ENCODE measurements around the gene SCUBE1. TPM values are rescaled to one million over a fixed set of nuclear protein-coding genes. Genes with fewer than 3 reads are reported as not detected.
A peak's percentile ranks its signal among the peaks of the same experiment; 100 is the strongest.

The SCUBE1 gene
- total and polyA plus RNA-seq, 2 of the 8 experiments (the other 6 are each of a cell fraction or from before 2014, with no cell fraction given), result 2.3 to 4.9 TPM

DNA sequence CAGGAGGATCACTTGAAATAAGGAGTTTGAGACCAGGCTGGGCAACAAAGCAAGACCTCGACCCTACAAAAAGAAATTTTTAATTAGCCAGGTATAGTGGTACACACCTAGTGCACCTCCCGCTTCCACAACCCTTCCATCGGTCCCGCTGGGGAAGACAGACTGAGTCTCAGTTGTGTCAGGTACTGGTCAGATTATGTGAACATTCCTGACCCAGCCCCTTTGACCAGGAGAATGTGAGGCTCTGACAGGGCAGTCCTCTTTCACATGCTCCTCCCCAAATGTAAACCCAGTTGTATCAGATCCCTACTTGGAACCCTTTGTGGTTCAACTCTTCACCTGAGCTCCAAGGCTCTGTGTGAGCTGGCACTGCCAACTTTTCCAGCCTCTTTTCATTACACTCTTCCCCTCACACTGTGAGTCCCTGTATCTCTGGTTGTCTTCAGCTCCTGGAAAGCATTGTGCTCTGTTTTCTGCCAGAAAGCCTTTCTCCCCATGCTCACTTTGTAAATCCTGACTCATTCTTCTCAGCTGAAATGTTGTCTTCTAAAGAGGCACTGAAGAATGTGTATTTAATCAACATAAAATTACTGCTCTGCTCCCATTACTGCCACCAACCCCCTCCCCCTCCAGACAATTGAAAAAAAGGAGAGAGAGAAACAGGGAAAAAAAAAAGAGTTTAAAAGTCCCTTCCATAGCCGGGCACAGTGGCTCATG lies 154.2 kb downstream of the SCUBE1 start:
- H3K27ac ChIP-seq (ENCODE audit: low read depth, low read length), result no peak overlapping the region
- H3K36me3 ChIP-seq (ENCODE audit: control insufficient read depth in 2 of 4, insufficient read depth in 4 of 4, low read length in 3 of 4), result no peaks in the 10 kb centered on the region
- FAIRE-seq (no peak), DNase-seq (ENCODE audit: low read depth in 1 of 2, low spot score in 2 of 2) (no peak)
- no peak overlapping the region for H3K56ac ChIP-seq (replicated peaks; ENCODE audit: insufficient read length, low read depth, low read length)
- no peak overlapping the region for H2BK20ac ChIP-seq (ENCODE audit: low read length)
- H4K91ac ChIP-seq (replicated peaks; ENCODE audit: insufficient read length, low read length), result peak overlapping the region; percentile 16
- 89% methylated on average over 5 of the region's 5 CpGs; no CpG with 5 or more reads in 1 of the 2 experiments for WGBS, 2 experiments (ENCODE audit: extremely low coverage in 1 of 2, insufficient coverage in 1 of 2, insufficient read length in 1 of 2, insufficient replicate concordance in 2 of 2, low coverage in 1 of 2, low lambda C conversion rate in 2 of 2, missing lambda C conversion rate in 1 of 2)
- no peak overlapping the region for H3K9ac ChIP-seq (replicated peaks in 1 of 4; ENCODE audit: extremely low read depth in 1 of 4, low read depth in 3 of 4, low read length in 3 of 4)
- H3K4me3 ChIP-seq (ENCODE audit: extremely low read depth in 1 of 4, insufficient read depth in 2 of 4, low read depth in 3 of 4, low read length in 4 of 4), result no peak overlapping the region
- H3K9me3 ChIP-seq (ENCODE audit: insufficient read depth in 2 of 2, low read depth in 1 of 2, low read length in 1 of 2), result no peaks in the 10 kb centered on the region
- H3K4me1 ChIP-seq (replicated peaks in 1 of 4; ENCODE audit: control insufficient read depth in 3 of 4, insufficient read depth in 4 of 4, low read length in 3 of 4), result peaks cover 0 to 14% (median 5%) of the 10 kb centered on the region in 4 experiments; a peak in 4 of 7 replicates
- peaks cover 7% of the 10 kb centered on the region; the same call in 1 of the 2 replicates for H3K23me2 ChIP-seq (ENCODE audit: low read depth, low read length)
- H3K27me3 ChIP-seq (replicated peaks in 1 of 4; ENCODE audit: control insufficient read depth in 3 of 4, extremely low read depth in 1 of 4, insufficient read depth in 3 of 4, low read length in 3 of 4), result no peaks in the 10 kb centered on the region; a peak in 1 of 7 replicates
- no peak overlapping the region; the same call in 1 of the 2 replicates for H2BK5ac ChIP-seq (ENCODE audit: low read depth, low read length)
- H3K4me2 ChIP-seq (ENCODE audit: insufficient read depth in 1 of 2, low read depth in 2 of 2, low read length in 2 of 2), result no peak overlapping the region
- ChIA-PET POLR2A (ENCODE audit: partially characterized antibody) (interaction anchor here (0.7 kb wide), 1 partner anchor 166 kb away, joined by 4 read pairs; no protein-coding TSS in a partner anchor), CTCF (ENCODE audit: partially characterized antibody) (interaction anchor here (0.7 to 12.4 kb wide), 5 partner anchors 14 to 224 kb away, joined by 3 to 104 read pairs (median 6); no protein-coding TSS in a partner anchor)
- H4K20me1 ChIP-seq (replicated peaks in 1 of 2; ENCODE audit: control insufficient read depth in 1 of 2, insufficient read depth in 2 of 2, low read length in 2 of 2), result peaks cover 0 to 4% of the 10 kb centered on the region in 2 experiments
- peaks cover 0 to 21% of the 10 kb centered on the region in 2 experiments; a peak in 2 of 4 replicates for H3K79me2 ChIP-seq (ENCODE audit: control insufficient read depth in 1 of 2, insufficient read depth in 2 of 2, low read length in 2 of 2)
- H2AK5ac ChIP-seq (ENCODE audit: low read depth, low read length), result no peak overlapping the region
- peak overlapping the region; percentile 12; the same call in 1 of the 2 replicates for H2AFZ ChIP-seq (ENCODE audit: low read length)
- H2BK15ac ChIP-seq (ENCODE audit: low read length), result peak overlapping the region; percentile 20; the same call in 1 of the 2 replicates
- H3K18ac ChIP-seq (ENCODE audit: extremely low read depth, low read length), result no peak overlapping the region
- H3K4ac ChIP-seq (replicated peaks; ENCODE audit: insufficient read length, low read depth, low read length), result no peak overlapping the region
- no peak overlapping the region for H4K8ac ChIP-seq (ENCODE audit: extremely low read depth, insufficient read depth, low read length)
- no peak overlapping the region for H3K14ac ChIP-seq (ENCODE audit: insufficient read length)
- peaks cover 8% of the 10 kb centered on the region; the same call in 1 of the 2 replicates for H3K79me1 ChIP-seq (ENCODE audit: low read depth, low read length)
- H3K23ac ChIP-seq (ENCODE audit: insufficient read length), result no peak overlapping the region
- H4K5ac ChIP-seq (ENCODE audit: insufficient read length, low read depth, low read length), result no peak overlapping the region
- H2BK12ac ChIP-seq (ENCODE audit: low read depth, low read length), result no peak overlapping the region
- H2BK120ac ChIP-seq (replicated peaks; ENCODE audit: low read depth, low read length), result no peak overlapping the region
- TF ChIP-seq POLR2AphosphoS5 (IDR thresholded peaks at IDR 0.05; ENCODE audit: low read depth, low read length) (no peak), RBBP5 (IDR thresholded peaks at IDR 0.05; ENCODE audit: borderline replicate concordance, low read depth, low read length) (no peak), RFX5 (IDR thresholded peaks at IDR 0.05; ENCODE audit: borderline replicate concordance, low read depth, low read length) (no peak), BCL11A (IDR thresholded peaks at IDR 0.05; ENCODE audit: low read depth in 2 of 2, low read length in 2 of 2) (no peak), GABPA (IDR thresholded peaks at IDR 0.05; ENCODE audit: borderline replicate concordance, insufficient read depth, low read length) (no peak), KDM1A (IDR thresholded peaks at IDR 0.05; ENCODE audit: borderline replicate concordance, low read length) (no peak), HDAC6 (IDR thresholded peaks at IDR 0.05; ENCODE audit: low read depth, low read length) (no peak), SUZ12 (IDR thresholded peaks at IDR 0.05; ENCODE audit: low read length) (no peak), TCF12 (IDR thresholded peaks at IDR 0.05; ENCODE audit: low read depth, low read length) (no peak), NANOG (IDR thresholded peaks at IDR 0.05; ENCODE audit: insufficient read depth, low read depth, low read length, poor library complexity, severe bottlenecking) (no peak)
